Stimulated activated CD4-positive, alpha-beta T cell treated with anti-CD3 and anti-CD28 coated beads, TNF-alpha, amount 100 ng/mL, for 1 hour (primary cell): ENCODE results near the gene E2F8.

Source experiments
- DNase-seq, 3 donors: peaks; one replicate each; pipeline ENCODE4 v3.0.0-alpha.2; 2020; ENCODE audit warnings: low read depth in 3 of 3, low spot score in 1 of 3

E2F8 gene

DNA sequence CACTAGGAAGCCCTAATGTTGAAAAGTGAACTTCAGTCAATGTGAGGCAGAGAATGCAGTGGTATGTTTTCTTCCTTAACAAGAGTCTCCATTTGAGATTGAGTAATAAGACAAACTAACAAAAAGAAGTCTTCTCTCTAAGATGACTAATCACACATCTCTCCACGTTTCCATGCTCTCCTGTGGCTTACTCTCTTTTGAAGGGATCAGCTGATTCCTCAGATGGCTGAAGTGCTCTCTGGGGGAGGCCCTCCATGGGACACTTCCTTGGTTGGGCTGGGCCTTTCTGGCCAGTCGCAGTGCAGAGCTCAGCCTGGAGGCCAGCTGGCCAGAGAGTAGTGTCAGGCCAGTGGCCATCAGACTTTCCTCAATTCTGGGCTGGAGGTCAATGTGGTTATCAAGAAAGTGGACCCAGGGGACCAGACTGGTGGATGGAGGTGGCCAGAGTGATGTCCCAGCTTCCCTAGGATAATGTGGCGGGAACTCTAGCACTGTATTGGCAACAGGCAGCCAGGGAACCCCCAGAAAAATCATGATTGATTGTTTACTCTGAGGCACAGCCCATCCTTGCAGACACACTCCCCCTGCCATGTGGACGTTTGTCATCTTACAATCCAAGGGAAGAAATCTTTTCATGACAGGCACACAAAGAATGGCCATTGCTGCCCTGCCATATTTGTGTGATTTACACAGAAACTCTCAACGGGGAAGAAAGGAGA is 53.5 kb downstream of the E2F8 start:
- no peak for DNase-seq

DNA sequence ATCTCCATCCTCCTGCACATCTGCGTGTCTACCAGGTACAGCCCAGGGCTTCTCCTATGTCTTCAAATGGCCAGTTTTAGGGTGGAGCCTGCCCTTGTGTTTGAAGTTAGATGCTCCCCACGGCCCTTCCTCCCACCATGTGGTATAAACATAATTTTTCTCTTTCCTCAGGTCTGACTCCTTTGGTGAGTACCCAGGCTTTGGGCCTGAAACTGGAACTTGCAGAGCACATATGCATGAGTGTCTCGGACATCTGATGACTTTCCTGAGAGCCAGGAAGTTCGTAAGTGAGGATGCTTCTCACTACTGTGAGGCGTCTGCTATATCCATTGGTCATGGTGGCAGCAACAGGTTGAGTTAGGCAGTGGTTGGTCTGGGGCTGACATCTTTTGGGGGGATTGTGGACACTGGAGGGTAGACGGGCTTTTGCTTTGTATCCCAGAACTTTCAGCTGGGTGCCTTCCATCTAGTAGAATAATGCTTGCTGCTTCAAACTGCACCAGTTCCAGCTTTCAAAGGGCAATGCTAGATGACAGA is 55.2 kb downstream of the E2F8 start:
- no peak for DNase-seq

DNA sequence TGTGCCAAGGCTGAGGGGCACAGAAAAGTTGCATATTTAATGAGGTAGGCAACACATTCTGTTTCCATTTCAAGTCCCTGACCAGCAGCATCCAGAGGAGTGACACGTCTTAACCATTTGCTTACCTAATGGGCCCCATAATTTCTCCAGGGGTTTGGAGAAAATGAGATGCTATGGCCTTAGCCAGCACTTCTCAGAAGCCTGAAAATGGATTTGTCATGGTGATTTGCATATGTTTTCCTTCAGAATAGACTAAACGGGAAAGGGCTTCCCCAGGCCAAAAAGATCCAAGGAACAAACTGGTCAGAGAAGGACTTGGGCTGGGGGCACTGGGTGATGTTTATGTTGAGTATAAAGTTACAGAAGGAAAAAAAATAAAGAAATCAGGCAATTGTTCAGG is 55.7 kb downstream of the E2F8 start:
- no peak for DNase-seq

DNA sequence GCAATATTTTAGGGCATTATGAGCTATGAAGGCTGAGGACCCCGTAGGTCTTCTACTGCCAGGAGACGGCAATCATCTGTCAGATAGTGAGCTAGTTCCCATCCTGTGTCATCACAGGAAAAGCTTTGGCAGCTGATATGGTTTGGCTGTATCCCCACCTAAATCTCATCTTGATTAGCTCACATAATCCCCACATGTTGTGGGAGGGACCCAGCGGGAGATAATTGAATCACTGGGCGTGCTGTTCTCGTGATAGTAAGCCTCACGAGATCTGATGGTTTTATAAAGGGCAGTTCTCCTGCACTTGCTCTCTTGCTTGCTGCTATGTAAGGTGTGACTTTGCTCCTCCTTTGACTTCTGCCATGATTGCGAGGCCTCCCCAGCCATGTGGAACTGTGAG is 57.1 kb downstream of the E2F8 start:
- DNase-seq: no peak

DNA sequence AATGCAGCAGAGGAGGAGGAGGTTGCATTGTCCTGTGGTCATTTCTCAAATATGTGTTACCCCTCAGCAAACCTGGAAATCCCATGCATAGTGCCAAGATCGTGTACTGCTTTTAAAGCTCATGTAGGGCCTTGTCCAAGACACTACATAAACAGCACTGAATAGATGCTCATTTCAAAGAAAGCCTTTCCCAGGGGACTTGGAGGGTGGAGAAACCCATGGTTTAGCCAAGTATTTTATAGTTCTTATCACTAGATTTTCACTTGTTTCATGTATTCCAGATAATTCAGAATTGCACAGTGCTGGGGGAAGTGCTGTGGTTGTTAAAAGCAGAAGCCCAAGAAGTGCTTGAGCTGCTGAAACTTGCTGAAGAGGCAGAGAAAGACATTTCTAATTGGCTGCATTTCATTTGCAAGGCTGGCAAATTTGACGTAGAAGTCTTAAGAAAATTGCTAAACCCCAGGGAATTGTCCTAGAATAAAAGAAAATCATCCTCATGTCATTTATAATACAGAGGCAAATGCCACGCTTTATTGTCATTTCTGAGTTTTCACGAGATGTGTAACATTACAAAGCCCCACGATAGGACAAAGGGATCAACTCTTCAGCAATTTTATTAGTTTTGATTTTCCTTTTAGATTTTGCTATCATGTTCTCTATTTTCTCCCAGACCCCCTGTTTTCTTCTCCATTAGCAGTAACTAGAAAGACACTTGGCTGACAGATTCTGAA is 59.0 kb downstream of the E2F8 start:
- no peak for DNase-seq

DNA sequence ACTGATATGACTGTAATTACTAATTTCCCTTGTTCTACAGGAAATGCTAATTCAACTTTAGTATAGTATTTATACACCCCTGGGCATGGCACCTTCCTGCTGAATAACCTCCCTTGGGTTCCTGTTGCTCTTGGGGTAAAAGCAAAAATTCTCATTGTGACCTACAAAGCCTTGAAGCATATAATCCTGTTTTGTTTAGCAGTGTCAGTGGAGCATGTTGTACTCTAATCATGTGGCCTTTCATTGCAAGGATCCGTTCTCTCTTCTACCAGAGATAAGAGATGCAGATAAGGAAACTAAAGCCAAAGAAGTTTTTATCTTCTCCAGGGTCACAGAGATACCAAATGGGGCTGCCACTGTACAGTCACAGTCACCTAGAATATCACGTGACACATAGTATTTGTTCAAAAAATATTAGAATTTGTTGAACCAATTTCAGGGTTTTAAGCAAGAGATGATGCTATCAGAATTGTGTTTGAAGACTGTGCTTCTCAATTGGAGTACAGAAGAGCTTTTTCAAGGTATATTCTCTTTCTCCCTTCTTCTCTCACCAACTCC is 64.0 kb downstream of the E2F8 start:
- no peak for DNase-seq
